ENCODE results near the gene PTAFR. TPM values are rescaled to one million over a fixed set of nuclear protein-coding genes. Genes with fewer than 3 reads are reported as not detected.

PTAFR gene
- total and polyA plus RNA-seq, 12 donors, result 0.72 to 11.7 (median 6.4) TPM

DNA sequence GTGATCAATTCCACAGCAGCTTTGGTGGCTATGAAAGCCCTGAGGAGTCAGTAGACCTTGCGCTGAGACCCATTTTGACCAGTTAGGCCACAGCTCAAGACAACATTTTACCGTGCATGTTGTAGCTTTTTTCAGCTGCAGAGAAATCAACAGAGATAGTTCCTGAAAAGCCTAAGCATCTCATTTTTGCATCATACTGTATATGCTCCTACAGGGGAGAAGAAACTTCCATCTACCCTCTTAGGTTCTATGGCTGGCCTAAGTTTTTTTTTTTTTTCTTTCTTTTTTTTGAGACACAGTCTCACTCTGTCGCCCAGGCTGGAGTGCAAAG is 63.3 kb downstream of the PTAFR start:
- no peaks in the 10 kb centered on the region for H3K4me1 ChIP-seq (replicated peaks in 1 of 2)
- no peaks in the 10 kb centered on the region for H3K27me3 ChIP-seq
- intact Hi-C loops (cut with DNase I), result no loop called here
- no peak for TF ChIP-seq POLR2A (IDR thresholded peaks at IDR 0.05)
- TF ChIP-seq, protein P1, sequence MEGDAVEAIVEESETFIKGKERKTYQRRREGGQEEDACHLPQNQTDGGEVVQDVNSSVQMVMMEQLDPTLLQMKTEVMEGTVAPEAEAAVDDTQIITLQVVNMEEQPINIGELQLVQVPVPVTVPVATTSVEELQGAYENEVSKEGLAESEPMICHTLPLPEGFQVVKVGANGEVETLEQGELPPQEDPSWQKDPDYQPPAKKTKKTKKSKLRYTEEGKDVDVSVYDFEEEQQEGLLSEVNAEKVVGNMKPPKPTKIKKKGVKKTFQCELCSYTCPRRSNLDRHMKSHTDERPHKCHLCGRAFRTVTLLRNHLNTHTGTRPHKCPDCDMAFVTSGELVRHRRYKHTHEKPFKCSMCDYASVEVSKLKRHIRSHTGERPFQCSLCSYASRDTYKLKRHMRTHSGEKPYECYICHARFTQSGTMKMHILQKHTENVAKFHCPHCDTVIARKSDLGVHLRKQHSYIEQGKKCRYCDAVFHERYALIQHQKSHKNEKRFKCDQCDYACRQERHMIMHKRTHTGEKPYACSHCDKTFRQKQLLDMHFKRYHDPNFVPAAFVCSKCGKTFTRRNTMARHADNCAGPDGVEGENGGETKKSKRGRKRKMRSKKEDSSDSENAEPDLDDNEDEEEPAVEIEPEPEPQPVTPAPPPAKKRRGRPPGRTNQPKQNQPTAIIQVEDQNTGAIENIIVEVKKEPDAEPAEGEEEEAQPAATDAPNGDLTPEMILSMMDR (IDR thresholded peaks at IDR 0.05), result peak in 1 of 6 experiments; percentile 15
- DNase-seq, result no peak
- no peak overlapping the region for H3K4me3 ChIP-seq
- H3K36me3 ChIP-seq (replicated peaks in 1 of 2), result no peaks in the 10 kb centered on the region
- no peaks in the 10 kb centered on the region for H3K9me3 ChIP-seq (replicated peaks in 1 of 3)
- peak overlapping the region in 1 of 5 donors; percentile 73 for H3K27ac ChIP-seq
- 67 to 78% (median 70%) methylated on average over 3 of the region's 3 CpGs for WGBS, 4 donors

DNA sequence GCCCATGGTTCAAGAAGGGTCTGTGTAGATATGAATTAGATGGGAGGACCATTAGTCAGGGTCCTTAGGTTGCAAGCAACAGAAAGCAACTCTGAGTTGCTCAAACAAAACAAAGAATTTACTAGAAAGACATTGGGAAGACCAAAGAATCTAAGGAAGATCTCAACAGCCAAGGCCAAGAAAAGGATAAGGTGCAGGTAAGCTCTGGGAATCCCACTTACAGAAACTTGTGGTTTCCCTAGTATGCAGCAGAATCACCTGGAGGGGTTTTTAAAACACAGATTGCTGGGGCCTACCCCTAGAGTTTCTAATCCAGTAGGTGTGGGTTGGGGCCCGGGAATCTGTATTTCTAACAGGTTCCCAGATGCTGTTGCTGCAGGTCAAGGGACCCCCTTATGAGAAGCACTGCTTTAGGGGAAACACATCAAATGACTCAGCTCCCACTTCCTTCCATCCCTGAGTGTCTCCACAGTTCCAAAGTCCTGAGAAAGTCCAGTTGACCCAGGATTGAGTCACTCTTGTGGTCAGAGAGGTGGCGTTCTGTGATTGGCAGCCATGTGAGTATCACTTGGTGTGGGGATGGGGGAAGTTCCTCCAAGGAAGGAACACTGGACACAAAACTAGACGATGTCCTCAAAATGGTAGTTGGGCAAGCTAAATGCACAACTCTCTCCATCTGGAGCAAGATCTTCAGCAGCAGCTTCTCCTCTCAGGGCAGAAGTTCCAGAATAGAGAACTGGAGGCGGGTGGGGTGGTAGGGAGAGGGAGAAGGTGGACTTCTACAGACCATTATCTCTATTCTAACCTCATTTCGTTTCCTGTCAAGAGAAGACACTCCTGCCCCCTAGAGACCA is 63.9 kb downstream of the PTAFR start:
- peak in 5 of 7 donors; percentile 25 to 63 (median 47) for DNase-seq
- intact Hi-C loops (cut with DNase I), result no loop called here
- Histone ChIP-seq H3K36me3 (replicated peaks in 1 of 2) (no peaks in the 10 kb centered on the region), H3K27me3 (no peaks in the 10 kb centered on the region), H3K9me3 (replicated peaks in 1 of 3) (no peaks in the 10 kb centered on the region), H3K4me3 (no peak overlapping the region), H3K27ac (peak overlapping the region in 2 of 5 donors; percentile 5 to 73), H3K4me1 (replicated peaks in 1 of 2) (no peaks in the 10 kb centered on the region)
- TF ChIP-seq POLR2A (IDR thresholded peaks at IDR 0.05), result no peak
- TF ChIP-seq, protein P1 (IDR thresholded peaks at IDR 0.05), result peak in 1 of 6 experiments; percentile 15
- 59 to 71% (median 70%) methylated on average over 4 to 5 of the region's 5 CpGs for WGBS, 4 donors

DNA sequence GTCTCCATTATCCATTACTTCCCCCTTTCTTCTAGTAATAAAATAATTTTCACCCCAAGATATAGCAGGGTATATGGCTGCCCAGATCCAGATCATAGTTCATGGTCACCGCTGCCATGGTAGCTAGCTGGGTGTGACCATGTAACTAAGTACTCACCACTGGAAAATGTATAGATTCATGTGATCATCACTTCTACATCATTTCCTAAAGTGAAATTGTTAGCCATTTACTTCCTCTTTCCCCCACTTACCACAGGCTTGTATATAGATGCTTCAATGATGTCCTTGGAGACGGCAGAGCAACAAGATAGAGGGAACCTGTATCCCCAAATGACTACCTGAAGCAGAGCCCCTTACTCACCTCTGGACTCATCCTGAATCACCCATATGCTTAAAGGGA is 65.3 kb downstream of the PTAFR start:
- Histone ChIP-seq H3K4me1 (replicated peaks in 1 of 2) (no peaks in the 10 kb centered on the region), H3K4me3 (no peak overlapping the region), H3K27ac (peak overlapping the region in 1 of 5 donors; percentile 20), H3K36me3 (replicated peaks in 1 of 2) (no peaks in the 10 kb centered on the region), H3K9me3 (replicated peaks in 1 of 3) (no peaks in the 10 kb centered on the region), H3K27me3 (no peaks in the 10 kb centered on the region)
- WGBS, 4 donors, result 63 to 78% (median 72%) methylated on average over 2 of the region's 2 CpGs
- intact Hi-C loops (cut with DNase I), result no loop called here
- no peak for TF ChIP-seq POLR2A (IDR thresholded peaks at IDR 0.05)
- TF ChIP-seq, protein P1 (IDR thresholded peaks at IDR 0.05), result no peak
- DNase-seq, result no peak

DNA sequence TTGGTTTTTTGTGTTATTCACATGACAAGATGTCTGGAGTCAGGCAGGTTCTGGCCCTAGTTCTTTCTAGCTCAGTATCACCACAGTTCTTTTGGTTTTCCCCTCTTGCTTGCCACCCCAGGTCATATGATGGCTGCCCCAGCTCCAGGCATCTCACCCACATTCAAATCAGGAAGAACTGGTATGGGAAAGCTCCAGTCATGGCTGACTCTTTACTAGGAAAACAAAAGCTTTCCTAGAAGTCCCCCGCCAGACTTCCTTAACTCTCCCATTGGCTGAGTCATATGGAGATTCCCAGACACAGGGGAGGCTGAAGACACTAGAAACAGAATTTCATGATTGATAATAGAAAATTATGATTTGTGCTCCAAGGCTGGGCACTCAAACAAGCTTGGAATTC is 65.9 kb downstream of the PTAFR start:
- WGBS, 4 donors, result 68 to 83% (median 79%) methylated on average over 1 of the region's 1 CpG
- no peak for DNase-seq
- Histone ChIP-seq H3K4me3 (no peak overlapping the region), H3K36me3 (replicated peaks in 1 of 2) (no peaks in the 10 kb centered on the region), H3K9me3 (replicated peaks in 1 of 3) (no peaks in the 10 kb centered on the region), H3K27me3 (no peaks in the 10 kb centered on the region), H3K27ac (peak overlapping the region in 1 of 5 donors; percentile 20), H3K4me1 (replicated peaks in 1 of 2) (no peaks in the 10 kb centered on the region)
- TF ChIP-seq, protein P1 (IDR thresholded peaks at IDR 0.05), result no peak
- no peak for TF ChIP-seq POLR2A (IDR thresholded peaks at IDR 0.05)
- intact Hi-C loops (cut with DNase I), result no loop called here
